Measurements from ENCODE around the gene ATAD3C.
"Not testable (repeated sequence)": the region's sequence is repeated elsewhere in the genome, so short reads cannot be mapped to it uniquely, and the experiment has no call there.

Gene ATAD3C

DNA sequence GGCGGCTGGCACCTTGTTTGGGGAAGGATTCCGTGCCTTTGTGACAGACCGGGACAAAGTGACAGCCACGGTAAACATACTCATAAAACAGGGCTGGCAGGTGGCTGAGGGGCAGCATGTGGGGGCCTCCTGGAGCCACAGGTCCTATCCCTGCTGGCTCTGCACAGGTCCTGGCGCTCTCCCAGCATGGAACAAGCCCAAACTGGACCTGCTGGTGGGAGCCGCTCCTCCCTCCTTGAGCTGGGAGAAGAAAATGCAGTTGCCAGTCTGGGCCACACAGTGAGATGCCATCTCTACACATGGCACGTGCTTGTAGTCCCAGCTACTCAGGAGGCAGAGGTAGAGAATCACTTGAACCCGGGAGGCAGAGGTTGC, 2.9 kb downstream of the ATAD3C start:
- not testable (repeated sequence) for DNase-seq

DNA sequence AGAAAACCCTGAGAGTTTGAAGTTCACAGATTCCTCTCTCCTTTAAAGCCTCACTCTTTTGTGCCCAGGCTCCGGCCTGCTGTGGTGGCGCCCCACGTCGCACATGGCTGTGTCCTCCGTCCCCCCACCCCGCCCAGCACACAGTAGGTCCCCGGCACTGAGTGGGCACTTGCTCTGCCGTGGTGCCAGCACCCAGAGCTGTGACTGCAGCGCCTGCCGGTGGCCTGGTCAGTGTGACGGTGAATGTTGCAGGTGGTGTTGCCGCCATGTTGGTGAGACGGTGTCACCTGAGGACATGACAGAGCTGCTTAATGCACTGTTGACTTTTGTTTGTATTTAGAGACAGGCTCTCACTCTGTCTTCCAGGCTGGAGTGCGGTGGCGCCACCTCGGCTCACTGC, 3.4 kb downstream of the ATAD3C start:
- no peak for DNase-seq

DNA sequence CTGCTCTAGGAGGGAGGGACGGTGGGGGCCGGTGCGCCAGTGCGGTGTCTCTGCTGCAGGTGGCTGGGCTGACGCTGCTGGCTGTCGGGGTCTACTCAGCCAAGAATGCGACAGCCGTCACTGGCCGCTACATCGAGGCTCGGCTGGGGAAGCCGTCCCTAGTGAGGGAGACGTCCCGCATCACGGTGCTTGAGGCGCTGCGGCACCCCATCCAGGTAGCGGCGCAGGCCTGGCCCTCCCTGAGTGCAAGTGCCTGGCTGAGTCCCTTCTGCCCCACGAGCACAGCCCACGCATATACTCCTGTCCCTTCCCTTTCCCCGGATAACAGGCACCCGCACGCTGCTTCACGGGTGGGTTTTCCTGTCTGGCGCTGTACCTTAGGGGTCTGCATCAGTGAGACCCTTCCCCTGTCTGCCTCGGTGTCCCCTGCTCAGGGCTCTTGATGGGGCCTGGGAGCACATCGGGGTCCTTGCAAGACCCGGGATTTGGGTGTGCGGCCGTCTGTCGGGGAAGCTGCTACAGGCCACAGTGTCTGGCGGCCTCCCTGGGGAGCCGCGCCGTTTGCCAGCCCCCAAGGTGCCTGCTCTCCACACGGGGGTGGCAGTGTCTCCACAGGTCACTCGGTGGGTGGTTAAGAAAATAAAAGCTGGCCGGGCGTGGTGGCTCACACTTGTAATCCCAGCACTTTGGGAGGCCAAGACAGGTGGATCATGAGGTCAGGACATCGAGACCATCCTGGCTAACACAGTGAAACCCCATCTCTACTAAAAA, 5.0 kb downstream of the ATAD3C start:
- not testable (repeated sequence) for DNase-seq

DNA sequence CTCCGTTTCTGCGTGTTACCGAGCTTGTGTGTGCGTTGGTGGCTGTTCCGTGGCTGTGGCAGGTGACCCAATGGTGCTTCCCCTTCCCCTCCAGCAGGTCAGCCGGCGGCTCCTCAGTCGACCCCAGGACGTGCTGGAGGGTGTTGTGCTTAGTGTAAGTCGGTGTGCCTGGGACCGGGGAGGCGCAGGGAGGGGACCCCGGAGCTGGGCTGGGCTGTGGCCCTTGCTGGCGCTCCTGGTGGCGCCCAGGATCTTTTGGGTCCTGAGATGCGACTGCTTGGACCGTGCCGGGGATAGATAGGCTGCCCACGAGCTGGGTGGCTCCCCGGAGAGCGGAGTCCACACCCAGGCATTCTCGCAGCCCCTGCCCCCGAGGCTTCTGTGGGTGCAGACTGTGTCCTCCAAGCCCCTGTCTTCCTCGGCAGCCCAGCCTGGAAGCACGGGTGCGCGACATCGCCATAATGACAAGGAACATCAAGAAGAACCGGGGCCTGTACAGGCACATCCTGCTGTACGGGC, 5.9 kb downstream of the ATAD3C start:
- DNase-seq = no peak

DNA sequence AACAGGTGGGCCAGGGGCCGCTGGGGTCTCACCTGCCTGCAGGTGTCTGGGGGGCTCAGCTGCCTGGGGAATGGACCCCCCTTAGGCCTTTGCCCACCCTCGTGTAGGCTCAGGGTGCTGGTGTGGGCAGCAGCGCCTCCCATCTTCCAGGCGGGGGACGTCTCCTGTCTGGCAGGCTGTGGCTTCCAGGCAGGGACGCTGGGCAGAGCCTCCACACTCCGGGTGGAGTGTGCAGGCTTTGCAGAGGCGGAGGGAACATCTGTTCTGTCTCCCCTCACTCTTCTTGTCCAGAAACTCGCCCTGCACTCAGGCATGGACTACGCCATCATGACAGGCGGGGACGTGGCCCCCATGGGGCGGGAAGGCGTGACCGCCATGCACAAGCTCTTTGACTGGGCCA, 6.4 kb downstream of the ATAD3C start:
- DNase-seq = not testable (repeated sequence)

DNA sequence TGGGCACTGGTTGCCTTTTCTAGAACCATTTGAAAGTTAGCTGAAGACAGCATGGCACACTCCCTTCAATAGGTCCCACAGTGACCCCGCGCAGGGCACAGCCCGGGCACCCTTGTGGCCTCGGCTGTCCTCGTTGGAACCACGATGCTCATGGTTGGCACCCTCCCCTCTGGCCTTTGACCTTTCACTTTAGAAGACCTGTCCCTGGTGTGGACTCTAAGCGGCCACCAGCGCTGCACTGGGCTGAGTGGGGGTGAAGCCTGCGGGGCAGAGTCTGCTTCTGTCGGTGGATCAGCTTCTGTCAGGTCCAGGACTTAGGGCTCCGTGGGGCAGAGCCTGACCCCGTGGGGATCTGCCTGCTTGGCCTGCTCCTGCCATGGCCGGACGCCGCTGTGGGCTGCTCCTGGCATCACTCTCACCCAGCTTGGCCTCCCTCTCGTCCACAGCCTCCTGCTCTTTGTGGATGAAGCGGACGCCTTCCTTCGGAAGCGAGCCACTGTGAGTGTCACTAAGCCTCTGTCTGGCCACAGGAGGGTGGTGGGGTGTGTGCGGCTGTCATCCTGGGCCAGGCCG, 7.3 kb downstream of the ATAD3C start:
- DNase-seq = not testable (repeated sequence)

DNA sequence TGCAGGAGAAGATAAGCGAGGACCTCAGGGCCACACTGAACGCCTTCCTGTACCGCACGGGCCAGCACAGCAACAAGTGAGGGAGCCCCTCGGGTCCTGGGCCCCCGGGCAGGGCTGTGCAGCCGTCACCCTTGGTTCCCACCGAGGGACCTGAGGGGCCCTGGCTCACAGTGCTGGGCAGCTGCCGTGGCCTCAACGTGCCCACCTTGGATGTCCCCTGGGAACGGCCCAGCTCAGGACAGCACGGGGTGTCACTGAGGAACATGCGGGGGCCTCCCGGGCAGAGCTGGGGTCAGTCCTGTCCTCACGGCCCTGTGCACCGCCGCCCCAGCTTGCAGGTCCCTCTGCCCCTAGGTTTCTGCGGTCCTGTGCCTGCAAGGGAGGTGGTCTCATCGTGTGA, 9.7 kb downstream of the ATAD3C start:
- DNase-seq = not testable (repeated sequence)

DNA sequence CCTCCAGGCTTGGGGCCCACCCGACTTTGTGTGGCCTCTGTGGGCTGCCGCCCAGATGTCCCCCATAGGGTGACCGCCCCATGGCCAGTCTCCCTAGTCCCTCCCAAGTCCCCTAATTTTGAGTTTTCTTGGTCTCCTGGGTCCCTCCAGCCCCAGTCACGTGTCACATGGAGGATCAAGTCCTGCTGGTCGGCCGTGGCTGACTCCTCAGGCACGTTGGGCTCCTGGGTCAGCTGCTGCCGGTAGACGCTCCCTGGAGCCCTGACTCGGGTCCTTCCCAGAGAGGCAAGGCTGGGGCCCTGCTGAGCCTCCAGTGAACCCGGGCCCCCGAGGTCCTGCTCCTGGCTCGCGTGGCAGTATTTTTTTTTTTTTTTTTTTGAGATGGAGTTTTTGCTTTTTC, 10.2 kb downstream of the ATAD3C start:
- DNase-seq = not testable (repeated sequence)

DNA sequence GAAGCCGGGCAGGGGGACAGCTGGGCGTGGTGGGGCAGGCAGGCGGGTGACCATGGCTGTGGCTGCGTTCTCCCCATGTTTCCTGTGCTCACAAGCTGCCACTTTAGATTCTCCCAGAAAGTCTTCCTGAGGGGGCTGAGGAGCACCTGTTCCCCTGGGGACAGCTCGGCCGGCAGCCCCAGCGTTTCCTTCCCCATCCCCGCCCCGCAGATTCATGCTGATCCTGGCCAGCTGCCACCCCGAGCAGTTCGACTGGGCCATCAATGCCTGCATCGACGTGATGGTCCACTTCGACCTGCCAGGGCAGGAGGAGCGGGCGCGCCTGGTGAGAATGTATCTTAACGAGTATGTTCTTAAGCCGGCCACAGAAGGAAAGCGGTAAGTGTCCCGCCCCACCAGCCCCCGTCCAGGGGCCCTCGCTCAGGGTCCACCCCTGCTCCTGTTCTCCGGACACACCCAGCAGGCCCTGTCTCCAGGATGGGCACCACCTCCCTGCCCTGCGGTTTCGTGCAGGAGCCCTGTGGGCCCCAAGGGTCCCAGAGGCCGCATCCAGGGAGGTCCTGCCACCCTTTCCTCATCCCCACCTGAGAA, 11.1 kb downstream of the ATAD3C start:
- DNase-seq = no peak

DNA sequence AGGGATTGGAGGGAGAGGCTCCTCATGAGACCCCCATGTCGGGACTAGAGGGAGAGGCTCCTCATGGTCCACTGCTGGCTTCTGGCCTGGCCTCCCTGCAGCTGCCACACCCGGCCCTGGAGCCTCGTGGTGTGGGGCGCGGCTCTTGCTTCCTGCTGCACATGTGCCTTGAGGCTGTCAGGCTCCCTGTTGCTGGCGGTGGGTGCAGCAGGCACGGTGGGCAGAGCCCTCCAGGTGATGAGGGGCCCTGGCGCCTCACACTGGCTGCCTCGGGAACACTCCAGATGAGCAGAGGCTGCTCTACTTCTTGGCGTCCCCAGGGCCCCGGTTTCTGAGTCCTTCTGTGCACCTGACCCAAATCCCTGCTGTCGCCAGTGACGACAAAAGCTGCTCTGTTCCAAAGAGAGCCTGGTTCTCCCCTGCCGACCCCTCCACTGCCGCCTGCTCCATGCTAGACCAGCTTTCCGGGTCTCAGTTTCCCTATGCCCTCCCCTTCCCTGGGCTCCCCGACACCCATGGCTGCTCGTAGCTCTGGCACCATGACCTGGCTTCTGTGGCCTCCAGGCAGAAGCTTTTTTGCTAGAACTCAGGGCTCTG, 12.3 kb downstream of the ATAD3C start:
- no peak for DNase-seq

DNA sequence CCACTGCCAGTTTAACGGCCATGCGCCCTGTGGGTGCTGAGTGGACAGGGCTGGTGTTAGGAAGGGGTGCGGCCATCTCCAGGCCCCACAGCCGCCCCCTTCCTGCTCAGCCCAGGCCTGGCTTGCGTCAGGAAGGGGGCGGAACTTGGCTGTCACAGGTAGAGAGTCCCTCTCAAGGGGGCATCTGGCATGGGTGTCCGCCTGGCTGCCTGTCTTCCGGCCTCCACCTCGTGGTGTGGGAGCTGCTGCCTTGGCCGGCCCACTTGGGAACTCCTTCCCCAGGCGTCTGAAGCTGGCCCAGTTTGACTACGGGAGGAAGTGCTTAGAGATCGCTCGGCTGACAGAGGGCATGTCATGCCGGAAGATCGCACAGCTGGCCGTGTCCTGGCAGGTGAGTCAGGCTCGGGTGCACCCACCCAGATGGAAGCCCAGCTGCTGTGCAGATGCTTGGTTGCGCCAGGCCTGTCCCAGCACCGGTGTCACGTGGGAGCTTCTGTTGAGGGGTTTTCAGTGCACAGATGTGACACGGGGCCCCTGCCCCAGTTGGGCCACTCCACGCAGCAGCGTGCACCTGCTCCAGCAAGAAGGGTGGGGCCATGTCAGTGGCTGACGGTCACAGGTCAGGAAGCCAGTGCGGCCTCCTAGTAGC, 13.0 kb downstream of the ATAD3C start:
- DNase-seq = no peak

DNA sequence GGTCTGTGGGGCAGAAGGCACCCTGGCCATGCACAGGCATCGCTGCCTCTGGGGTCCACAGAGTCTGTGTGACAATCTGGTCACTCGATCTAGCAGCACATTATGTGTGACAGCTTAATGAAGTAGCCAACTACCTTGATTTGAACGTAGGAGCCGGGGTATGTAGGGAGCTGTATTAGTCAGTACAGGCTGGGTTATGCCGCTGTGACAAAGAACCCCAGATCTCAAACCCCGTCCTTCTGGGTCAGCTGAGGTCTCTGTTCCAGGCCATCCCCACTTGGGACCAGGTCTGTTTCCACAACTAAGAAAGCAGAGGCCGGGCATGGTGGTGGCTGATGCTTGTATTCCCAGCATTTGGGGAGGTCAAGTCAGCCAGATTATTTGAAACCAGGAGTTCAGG, 13.8 kb downstream of the ATAD3C start:
- DNase-seq = no peak

DNA sequence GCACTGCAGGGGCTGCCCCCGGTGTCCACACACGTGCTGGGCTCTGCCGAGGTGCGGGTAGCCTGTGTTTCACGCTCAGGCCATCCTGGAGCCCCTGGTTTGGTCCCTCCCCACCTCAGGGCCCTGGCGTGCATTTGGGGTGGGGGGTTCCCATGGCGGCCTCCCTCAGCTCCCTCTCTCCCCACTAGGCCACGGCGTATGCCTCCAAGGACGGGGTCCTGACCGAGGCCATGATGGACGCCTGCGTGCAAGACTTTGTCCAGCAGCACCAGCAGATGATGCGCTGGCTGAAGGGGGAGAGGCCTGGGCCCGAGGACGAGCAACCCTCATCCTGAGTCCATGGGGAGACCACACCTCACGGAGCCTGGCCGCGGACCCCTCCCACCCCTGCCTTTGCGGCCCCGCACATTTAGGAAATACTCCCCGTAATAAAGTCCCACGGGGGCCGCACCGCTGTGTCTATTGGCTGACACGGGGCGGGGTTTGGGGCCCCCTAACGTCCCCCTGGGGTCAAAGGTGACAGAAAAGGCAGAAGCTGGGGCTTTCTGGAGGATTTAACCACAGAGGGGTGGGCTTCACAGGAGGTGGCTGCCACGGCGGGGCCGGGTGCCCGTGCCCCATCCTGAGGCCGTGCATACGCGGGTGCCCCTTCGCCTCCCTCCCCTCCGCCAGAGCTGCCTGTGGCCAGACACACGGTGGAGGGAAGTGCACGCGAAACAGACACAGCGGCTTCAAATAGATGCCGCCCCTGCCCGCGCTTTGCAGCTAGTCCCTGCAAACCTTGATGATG, 18.9 kb downstream of the ATAD3C start:
- not testable (repeated sequence) for DNase-seq

DNA sequence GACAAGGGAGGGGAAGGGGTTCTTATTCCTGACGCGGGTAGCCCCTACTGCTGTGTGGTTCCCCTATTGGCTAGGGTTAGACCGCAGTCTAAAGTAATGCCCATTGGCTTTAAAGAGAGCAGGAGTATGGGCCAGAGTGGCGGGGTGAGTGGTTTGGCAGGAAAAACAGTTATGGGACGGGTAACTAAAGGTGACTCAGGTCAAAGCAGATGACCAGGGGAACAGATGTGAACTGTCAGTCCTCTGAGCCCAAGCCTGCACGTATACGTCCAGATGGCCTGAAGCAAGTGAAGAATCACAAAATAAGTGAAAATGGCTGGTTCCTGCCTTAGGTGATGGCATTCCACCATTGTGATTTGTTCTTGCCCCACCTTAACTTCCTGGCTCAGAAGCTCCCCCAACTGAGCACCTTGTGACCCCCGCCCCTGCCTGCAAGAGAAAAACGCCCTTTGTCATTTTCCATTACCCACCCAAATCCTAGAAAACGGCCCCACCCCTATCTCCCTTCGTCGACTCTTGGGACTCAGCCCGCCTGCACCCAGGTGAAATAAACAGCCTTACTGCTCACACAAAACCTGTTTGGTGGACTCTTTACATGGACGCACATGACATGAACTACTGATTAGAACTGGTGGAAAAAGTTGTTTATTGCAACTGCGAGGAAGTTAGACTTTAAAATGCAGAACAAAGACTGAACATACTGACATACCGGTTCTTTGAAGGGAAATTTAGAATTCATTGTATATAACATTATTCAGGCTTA, 21.3 kb downstream of the ATAD3C start:
- no peak for DNase-seq

DNA sequence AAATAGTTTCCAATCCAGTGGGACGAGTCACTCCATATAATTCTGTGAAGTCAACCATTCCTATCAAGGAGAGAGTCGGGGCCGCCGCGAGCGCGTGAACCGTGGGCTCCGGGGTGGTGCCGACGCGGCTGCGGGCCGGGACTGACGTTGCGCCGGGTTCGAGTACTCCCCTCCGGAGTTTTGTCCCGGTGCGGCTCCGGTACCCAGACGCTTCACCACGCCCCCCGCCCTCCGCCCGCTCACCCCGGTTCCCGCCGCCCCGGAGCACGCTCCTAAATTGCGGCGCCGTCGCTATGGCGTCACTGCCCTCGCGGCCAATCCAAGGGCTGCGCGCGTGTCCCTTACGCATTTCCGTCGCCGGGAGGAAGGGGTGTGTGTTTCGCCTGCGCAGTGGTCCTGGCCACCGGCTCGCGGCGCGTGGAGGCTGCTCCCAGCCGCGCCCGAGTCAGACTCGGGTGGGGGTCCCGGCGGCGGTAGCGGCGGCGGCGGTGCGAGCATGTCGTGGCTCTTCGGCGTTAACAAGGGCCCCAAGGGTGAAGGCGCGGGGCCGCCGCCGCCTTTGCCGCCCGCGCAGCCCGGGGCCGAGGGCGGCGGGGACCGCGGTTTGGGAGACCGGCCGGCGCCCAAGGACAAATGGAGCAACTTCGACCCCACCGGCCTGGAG, 22.0 kb downstream of the ATAD3C start, which contains the start of gene ATAD3B:
Gene ATAD3B (plus strand): TSS at position 377 of the 664 bp plus-strand sequence. CDS start 120 bp downstream, at position 497.
- peak; percentile 83 for DNase-seq

DNA sequence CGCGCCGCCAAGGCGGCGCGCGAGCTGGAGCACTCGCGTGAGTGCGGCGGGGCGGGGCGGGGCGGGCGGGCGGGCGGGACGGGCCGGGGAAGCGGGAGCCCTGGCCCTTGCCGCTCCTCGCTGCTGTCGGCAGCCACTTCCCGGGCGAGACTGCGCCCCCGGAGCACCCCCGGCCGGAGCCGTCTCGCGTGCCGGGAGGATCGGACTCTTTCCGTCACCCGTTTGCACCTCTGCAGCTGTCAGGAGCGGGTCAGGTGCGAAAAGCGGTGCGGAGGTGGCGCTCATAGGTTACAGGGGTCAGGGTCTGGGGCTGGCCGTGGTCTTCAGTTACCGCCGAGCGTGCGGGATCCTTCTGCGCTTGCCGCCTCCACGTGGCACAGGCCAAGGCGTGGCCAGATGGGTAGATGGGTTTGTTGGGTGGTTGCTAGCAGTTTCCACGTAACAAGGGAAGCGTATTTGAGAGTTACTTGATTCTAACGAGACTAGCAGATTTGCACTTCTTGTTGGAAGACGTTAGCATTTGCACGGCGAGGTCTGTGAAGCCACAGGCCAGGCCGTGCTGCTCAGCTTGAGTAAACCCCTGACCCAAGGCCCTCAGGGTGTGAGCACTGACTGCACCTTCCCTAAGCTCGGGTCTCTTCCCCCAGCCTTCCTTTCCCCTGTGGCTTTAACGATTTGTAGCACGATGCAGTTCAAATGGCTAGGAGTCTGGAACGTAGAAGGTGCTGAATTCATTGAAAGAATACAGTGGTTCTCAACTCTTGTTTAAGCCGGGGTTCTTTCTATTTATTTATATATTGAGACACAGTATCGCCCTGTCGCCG, 22.8 kb downstream of the ATAD3C start:
- not testable (repeated sequence) for DNase-seq

DNA sequence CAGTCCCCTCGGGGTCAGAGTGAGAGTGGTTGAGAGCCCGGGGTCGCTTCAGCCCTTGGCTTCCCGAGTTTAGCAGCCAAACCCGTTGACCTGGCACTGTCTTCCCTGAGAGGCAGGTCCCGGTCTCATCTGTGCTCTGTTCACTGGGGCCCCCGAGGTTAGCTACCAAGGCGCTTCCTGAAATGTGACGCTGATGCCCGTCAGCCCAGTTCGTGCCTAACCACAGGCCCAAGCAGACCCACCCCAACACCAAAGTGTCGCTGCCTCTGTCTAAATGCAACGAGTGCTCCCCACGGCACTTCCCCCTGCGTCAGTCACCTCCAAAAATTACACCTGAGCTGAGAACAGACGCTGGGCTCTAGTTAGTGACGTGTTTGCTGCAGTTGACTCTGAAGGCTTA, 26.5 kb downstream of the ATAD3C start:
- DNase-seq = not testable (repeated sequence)

DNA sequence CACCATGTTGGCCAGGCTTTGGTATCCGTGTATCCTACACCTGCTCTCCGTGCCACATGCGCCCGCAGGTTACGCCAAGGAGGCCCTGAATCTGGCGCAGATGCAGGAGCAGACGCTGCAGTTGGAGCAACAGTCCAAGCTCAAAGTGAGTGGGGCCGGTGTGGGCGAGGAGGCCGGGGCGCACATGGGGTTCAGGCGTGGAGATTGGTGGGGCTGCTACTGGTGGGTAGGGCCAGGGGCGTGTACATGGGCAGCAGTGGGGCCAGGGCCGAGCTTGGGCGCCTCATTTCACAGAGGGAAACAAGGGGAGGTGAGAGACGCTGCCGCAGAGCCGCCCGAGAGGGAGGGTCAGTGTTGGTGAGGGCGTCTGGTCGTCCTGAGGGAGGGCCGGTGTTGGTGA, 27.7 kb downstream of the ATAD3C start:
- no peak for DNase-seq

DNA sequence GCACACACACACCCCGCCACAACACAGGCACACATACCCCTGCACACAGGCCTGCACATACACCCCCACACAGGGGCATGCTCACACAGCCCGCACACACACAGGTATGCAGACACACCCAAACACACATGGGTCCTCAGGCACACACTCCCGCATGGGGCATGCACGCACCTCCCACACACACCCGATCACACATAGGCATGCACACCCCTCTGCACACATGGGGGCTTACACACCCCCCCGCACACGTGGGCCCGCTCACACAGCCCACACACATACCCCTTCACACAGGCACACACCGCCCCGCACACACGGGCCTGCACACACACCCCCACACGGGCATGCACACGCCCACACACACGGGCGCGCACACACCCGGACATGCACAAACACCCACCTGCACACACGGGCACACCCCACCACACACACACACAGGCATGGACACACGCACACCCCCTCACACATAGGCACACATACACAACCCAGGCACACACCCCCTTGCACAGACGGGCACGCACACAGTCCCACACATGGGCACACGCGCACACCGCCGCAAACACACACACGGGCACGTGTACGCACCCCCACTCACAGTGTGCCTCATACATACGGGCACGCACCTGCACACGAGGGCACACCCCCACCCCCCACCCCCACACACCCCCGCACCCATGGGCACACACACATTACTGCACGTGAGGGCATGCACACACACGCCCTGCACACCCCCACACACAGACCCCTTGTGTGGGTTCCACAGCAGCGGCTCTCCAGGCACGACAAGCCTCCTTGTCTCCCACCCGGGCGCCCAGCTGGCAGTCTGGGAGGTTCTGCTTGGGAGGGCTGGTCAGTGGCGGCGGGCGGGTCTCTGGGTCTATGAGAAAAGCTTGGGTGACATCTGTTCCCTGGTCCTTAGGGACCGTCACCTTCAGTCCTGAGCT, 30.3 kb downstream of the ATAD3C start:
- DNase-seq = no peak

Data from activated gamma-delta T cell treated with Interleukin-2 at 50 U/mL for 16 hours (primary cell).